ENCODE results near the gene CMSS1.

CMSS1 gene

DNA sequence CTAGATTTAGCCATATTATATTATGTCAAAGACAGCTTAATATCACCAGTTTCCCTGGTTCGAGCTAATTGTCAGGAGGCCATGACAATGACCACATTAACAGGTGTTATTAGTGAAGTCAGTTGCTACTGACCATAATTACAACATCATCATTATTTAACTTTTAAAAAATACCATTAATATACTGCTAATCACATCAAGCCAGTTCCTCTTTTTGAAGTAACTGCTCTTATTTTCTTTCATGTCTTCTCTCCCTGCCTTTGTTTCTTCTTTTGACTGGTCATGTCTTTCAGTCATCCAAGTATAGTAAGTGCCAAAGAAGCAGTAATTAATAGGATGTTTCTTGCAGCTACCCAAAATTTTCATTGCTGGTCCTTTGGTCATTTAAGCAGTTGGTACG lies 61.6 kb downstream of the CMSS1 start:
- Histone ChIP-seq H3F3A (ENCODE audit: low read depth) (no peaks in the 10 kb centered on the region), H3K27me3 (ENCODE audit: insufficient read depth, low read length, poor library complexity, severe bottlenecking) (no peaks in the 10 kb centered on the region), H3K9ac (ENCODE audit: low read depth, low read length, poor library complexity, severe bottlenecking) (no peak overlapping the region), H3K36me3 (ENCODE audit: insufficient read depth, low read length) (no peaks in the 10 kb centered on the region), H3K9me2 (replicated peaks; ENCODE audit: low read depth, low read length) (no peaks in the 10 kb centered on the region), H3K79me2 (ENCODE audit: insufficient read depth, low read length) (no peaks in the 10 kb centered on the region; the same call in 1 of the 2 replicates), H3K4me2 (ENCODE audit: low read depth, low read length, poor library complexity, severe bottlenecking) (no peak overlapping the region), H3K4me1 (ENCODE audit: insufficient read depth, low read length, poor library complexity, severe bottlenecking) (peaks cover 2% of the 10 kb centered on the region), H2AFZ (ENCODE audit: low read length) (no peak overlapping the region), H4K20me1 (ENCODE audit: insufficient read depth, low read length, poor library complexity, severe bottlenecking) (no peaks in the 10 kb centered on the region), H3K9me3 (ENCODE audit: insufficient read depth, low read depth, low read length) (no peaks in the 10 kb centered on the region), H3K4me3 (ENCODE audit: low read length, poor library complexity, severe bottlenecking) (no peak overlapping the region)
- TF ChIP-seq EZH2phosphoT487 (IDR thresholded peaks at IDR 0.05; ENCODE audit: borderline replicate concordance), result no peak
- TF ChIP-seq, protein P1, sequence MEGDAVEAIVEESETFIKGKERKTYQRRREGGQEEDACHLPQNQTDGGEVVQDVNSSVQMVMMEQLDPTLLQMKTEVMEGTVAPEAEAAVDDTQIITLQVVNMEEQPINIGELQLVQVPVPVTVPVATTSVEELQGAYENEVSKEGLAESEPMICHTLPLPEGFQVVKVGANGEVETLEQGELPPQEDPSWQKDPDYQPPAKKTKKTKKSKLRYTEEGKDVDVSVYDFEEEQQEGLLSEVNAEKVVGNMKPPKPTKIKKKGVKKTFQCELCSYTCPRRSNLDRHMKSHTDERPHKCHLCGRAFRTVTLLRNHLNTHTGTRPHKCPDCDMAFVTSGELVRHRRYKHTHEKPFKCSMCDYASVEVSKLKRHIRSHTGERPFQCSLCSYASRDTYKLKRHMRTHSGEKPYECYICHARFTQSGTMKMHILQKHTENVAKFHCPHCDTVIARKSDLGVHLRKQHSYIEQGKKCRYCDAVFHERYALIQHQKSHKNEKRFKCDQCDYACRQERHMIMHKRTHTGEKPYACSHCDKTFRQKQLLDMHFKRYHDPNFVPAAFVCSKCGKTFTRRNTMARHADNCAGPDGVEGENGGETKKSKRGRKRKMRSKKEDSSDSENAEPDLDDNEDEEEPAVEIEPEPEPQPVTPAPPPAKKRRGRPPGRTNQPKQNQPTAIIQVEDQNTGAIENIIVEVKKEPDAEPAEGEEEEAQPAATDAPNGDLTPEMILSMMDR (conservative IDR thresholded peaks at IDR 0.05; ENCODE audit: low read length), result no peak

DNA sequence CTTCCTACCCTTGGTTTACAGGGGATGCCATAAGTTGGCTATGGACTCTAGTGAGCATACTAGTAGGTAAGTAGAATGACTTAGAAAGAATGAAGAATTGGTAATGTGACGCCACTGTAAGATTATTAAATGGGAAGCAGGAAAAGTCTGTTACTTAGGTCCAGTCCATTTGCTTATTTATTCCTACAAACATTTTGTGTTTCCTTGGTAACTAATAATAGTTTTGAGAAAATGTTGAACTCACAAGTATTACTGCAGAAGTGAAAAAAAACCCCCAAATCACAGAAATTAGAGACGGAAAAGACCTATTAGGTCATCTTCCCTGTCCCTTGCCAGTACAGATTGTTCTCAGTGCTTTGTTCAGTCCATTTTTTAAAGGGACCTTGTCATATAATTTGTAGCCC lies 63.5 kb downstream of the CMSS1 start:
- Histone ChIP-seq H3K79me2 (ENCODE audit: insufficient read depth, low read length) (no peaks in the 10 kb centered on the region; the same call in 1 of the 2 replicates), H4K20me1 (ENCODE audit: insufficient read depth, low read length, poor library complexity, severe bottlenecking) (no peaks in the 10 kb centered on the region)

DNA sequence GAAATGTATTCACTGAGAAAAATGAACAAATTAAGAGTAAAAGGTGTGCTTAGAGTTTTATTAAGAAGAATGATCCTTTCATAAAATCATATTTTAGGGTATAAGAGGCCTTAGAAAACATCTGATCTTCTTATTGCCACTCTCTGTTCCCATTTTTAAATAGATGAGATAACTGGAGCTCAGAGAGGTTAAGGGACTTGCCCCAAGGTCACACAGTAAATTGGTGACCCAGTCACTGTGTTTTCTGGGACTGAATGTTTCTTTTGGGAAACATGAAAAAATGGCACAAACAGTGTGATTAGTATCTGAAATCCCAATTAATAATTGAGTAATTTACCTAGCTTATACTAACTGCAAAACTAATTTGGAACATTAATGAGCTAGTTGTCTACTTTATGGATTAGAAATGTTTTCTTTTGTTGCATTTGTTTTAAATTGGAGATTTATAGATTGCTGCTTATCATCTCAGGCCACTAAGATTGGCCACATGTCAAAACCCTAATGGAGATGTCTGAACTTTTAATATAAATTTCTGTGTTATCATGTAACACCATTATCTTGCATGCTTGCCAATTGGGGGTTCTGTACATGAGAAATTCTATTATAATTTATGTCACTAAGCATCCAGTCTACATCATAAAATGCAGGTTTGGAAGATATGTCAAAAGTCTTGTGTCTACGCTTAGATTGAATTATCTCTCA lies 64.9 kb downstream of the CMSS1 start:
- no peak for TF ChIP-seq EZH2phosphoT487 (IDR thresholded peaks at IDR 0.05; ENCODE audit: borderline replicate concordance)
- TF ChIP-seq, protein P1 (conservative IDR thresholded peaks at IDR 0.05; ENCODE audit: low read length), result no peak
- no peaks in the 10 kb centered on the region; the same call in 1 of the 2 replicates for H3K79me2 ChIP-seq (ENCODE audit: insufficient read depth, low read length)
- H3K9me2 ChIP-seq (replicated peaks; ENCODE audit: low read depth, low read length), result no peaks in the 10 kb centered on the region
- H3K27me3 ChIP-seq (ENCODE audit: insufficient read depth, low read length, poor library complexity, severe bottlenecking), result no peaks in the 10 kb centered on the region
- H3K4me2 ChIP-seq (ENCODE audit: low read depth, low read length, poor library complexity, severe bottlenecking), result no peak overlapping the region
- no peak overlapping the region for H3K9ac ChIP-seq (ENCODE audit: low read depth, low read length, poor library complexity, severe bottlenecking)
- H3K4me3 ChIP-seq (ENCODE audit: low read length, poor library complexity, severe bottlenecking), result no peak overlapping the region
- no peaks in the 10 kb centered on the region for H3F3A ChIP-seq (ENCODE audit: low read depth)
- no peaks in the 10 kb centered on the region for H3K36me3 ChIP-seq (ENCODE audit: insufficient read depth, low read length)
- H4K20me1 ChIP-seq (ENCODE audit: insufficient read depth, low read length, poor library complexity, severe bottlenecking), result no peaks in the 10 kb centered on the region
- peaks cover 16% of the 10 kb centered on the region for H3K4me1 ChIP-seq (ENCODE audit: insufficient read depth, low read length, poor library complexity, severe bottlenecking)
- H3K9me3 ChIP-seq (ENCODE audit: insufficient read depth, low read depth, low read length), result no peaks in the 10 kb centered on the region
- no peak overlapping the region for H2AFZ ChIP-seq (ENCODE audit: low read length)

More for the DNA sequence above, 63.5 kb downstream of the CMSS1 start:
- Histone ChIP-seq H3K4me1 (ENCODE audit: insufficient read depth, low read length, poor library complexity, severe bottlenecking) (peaks cover 16% of the 10 kb centered on the region), H2AFZ (ENCODE audit: low read length) (no peak overlapping the region), H3K9ac (ENCODE audit: low read depth, low read length, poor library complexity, severe bottlenecking) (no peak overlapping the region), H3K9me2 (replicated peaks; ENCODE audit: low read depth, low read length) (no peaks in the 10 kb centered on the region), H3F3A (ENCODE audit: low read depth) (no peaks in the 10 kb centered on the region), H3K4me3 (ENCODE audit: low read length, poor library complexity, severe bottlenecking) (no peak overlapping the region), H3K27me3 (ENCODE audit: insufficient read depth, low read length, poor library complexity, severe bottlenecking) (no peaks in the 10 kb centered on the region), H3K9me3 (ENCODE audit: insufficient read depth, low read depth, low read length) (no peaks in the 10 kb centered on the region), H3K4me2 (ENCODE audit: low read depth, low read length, poor library complexity, severe bottlenecking) (no peak overlapping the region), H3K36me3 (ENCODE audit: insufficient read depth, low read length) (no peaks in the 10 kb centered on the region)
- TF ChIP-seq EZH2phosphoT487 (IDR thresholded peaks at IDR 0.05; ENCODE audit: borderline replicate concordance), result no peak

DNA sequence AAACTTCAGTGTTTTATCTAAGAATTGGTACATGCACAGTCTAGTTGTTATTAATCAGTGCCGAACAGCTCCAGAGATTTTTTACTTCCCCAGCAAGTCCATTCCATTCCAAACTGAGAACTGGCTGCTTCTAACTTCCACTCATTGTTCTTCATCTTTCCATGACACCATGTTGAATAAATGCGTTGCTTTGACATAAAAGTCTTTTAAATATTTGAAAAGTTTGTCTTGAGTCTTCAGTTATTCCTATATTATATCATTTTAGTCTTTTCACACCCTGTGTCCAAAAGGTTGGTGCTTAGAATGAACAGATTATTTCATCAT lies 65.4 kb downstream of the CMSS1 start:
- Histone ChIP-seq H3K9me3 (ENCODE audit: insufficient read depth, low read depth, low read length) (no peaks in the 10 kb centered on the region), H3K36me3 (ENCODE audit: insufficient read depth, low read length) (no peaks in the 10 kb centered on the region), H3K9me2 (replicated peaks; ENCODE audit: low read depth, low read length) (no peaks in the 10 kb centered on the region), H3K4me3 (ENCODE audit: low read length, poor library complexity, severe bottlenecking) (no peak overlapping the region), H3K4me1 (ENCODE audit: insufficient read depth, low read length, poor library complexity, severe bottlenecking) (peaks cover 16% of the 10 kb centered on the region), H3K9ac (ENCODE audit: low read depth, low read length, poor library complexity, severe bottlenecking) (no peak overlapping the region), H2AFZ (ENCODE audit: low read length) (no peak overlapping the region), H3K27me3 (ENCODE audit: insufficient read depth, low read length, poor library complexity, severe bottlenecking) (no peaks in the 10 kb centered on the region), H3K4me2 (ENCODE audit: low read depth, low read length, poor library complexity, severe bottlenecking) (no peak overlapping the region), H3F3A (ENCODE audit: low read depth) (no peaks in the 10 kb centered on the region), H3K79me2 (ENCODE audit: insufficient read depth, low read length) (no peaks in the 10 kb centered on the region; the same call in 1 of the 2 replicates), H4K20me1 (ENCODE audit: insufficient read depth, low read length, poor library complexity, severe bottlenecking) (no peaks in the 10 kb centered on the region)
- TF ChIP-seq, protein P1 (conservative IDR thresholded peaks at IDR 0.05; ENCODE audit: low read length), result no peak
- TF ChIP-seq EZH2phosphoT487 (IDR thresholded peaks at IDR 0.05; ENCODE audit: borderline replicate concordance), result no peak

Measured in Loucy (cell line).